GM12864 (cell line): ENCODE measurements around the gene APBB1.

Experiments used
- DNase-seq: peaks from one replicate; pipeline ENCODE4 v3.0.0-alpha.2; 2011; ENCODE audit warnings: low read depth
- H3K4me3 ChIP-seq: 2 replicates; pipeline ENCODE4 v1.5.1; 2011; ENCODE audit warnings: mild to moderate bottlenecking, low read depth, low read length, control low read depth
- TF ChIP-seq, protein P1 (sequence below): IDR thresholded peaks from 2 replicates; pipeline ENCODE4 v1.5.1; 2011; ENCODE audit warnings: low read depth, mild to moderate bottlenecking, moderate library complexity, low read length, control low read depth, inconsistent platforms; ENCODE audit errors: missing control alignments

APBB1 gene

DNA sequence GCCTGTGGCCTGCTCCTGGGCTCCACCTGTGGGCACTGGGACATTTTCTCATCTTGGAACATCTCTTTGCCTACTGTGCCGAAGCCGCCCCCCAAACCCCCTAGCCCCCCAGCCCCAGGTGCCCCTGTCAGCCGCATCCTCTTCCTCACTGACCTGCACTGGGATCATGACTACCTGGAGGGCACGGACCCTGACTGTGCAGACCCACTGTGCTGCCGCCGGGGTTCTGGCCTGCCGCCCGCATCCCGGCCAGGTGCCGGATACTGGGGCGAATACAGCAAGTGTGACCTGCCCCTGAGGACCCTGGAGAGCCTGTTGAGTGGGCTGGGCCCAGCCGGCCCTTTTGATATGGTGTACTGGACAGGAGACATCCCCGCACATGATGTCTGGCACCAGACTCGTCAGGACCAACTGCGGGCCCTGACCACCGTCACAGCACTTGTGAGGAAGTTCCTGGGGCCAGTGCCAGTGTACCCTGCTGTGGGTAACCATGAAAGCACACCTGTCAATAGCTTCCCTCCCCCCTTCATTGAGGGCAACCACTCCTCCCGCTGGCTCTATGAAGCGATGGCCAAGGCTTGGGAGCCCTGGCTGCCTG is 27.3 kb downstream of the APBB1 start:
- no peak for DNase-seq
- TF ChIP-seq, protein P1, sequence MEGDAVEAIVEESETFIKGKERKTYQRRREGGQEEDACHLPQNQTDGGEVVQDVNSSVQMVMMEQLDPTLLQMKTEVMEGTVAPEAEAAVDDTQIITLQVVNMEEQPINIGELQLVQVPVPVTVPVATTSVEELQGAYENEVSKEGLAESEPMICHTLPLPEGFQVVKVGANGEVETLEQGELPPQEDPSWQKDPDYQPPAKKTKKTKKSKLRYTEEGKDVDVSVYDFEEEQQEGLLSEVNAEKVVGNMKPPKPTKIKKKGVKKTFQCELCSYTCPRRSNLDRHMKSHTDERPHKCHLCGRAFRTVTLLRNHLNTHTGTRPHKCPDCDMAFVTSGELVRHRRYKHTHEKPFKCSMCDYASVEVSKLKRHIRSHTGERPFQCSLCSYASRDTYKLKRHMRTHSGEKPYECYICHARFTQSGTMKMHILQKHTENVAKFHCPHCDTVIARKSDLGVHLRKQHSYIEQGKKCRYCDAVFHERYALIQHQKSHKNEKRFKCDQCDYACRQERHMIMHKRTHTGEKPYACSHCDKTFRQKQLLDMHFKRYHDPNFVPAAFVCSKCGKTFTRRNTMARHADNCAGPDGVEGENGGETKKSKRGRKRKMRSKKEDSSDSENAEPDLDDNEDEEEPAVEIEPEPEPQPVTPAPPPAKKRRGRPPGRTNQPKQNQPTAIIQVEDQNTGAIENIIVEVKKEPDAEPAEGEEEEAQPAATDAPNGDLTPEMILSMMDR, result no peak
- no peak overlapping the region for H3K4me3 ChIP-seq

DNA sequence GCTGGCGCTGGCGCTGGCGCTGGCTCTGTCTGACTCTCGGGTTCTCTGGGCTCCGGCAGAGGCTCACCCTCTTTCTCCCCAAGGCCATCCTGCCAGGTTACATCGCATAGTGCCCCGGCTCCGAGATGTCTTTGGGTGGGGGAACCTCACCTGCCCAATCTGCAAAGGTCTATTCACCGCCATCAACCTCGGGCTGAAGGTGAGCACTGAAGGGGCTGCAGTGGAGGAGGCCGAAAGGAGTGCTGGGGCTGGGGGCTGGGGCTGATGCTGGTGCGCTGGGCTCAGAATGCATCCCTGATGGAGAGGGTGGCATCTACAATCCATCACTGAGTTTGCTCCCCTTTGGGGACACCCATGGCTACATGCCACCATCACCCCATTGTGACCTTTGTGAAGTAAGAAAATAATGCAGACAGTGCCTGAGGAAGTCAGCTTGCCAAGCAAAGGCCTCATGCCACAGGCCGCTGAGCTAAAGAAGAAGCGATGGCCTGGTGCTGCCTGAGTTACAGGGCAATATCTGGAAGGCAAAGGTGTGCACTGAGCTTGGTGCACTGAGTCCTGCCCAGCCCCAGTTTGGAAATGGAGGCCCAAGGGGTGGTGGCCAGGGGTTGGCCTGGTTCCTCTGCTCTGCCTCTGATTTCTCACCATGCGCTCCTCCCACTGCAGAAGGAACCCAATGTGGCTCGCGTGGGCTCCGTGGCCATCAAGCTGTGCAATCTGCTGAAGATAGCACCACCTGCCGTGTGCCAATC is 28.0 kb downstream of the APBB1 start:
- TF ChIP-seq, protein P1, result no peak
- peak overlapping the region; percentile 76 for H3K4me3 ChIP-seq
- no peak for DNase-seq

DNA sequence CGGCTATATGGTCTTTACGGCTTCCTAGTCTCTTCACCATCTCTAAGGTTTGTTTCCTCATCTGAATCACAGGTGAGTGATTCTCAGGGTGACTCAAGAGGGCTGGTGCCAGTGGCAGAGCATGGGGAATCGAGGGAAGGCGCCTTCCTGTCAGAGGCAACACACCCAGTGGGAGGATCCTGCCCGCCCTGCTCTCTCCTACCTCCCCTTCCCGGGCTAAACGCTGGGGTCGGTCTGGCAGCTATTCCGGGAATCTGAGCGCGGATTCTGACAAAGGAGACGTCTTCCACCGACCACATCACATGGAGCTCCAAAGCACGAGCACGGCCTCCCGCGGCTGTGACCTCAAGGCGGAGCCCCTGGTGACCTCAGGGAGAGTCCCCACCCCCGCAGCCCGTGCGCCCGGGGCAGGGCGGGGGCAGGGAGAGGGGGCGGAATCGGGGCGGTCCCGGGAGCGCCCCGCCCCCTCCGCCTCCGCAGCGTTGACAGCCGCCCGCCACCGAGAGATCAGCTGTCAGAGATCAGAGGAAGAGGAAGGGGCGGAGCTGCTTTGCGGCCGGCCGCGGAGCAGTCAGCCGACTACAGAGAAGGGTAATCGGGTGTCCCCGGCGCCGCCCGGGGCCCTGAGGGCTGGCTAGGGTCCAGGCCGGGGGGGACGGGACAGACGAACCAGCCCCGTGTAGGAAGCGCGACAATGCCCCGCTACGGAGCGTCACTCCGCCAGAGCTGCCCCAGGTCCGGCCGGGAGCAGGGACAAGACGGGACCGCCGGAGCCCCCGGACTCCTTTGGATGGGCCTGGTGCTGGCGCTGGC is 28.8 kb downstream of the APBB1 start, which contains the start of gene SMPD1:
Gene SMPD1, plus strand, starts transcription at position 570 of the 813 bp plus-strand sequence. Its CDS starts 125 bp downstream, at position 695.
- peak within 1 kb of the TSS; percentile 76 for H3K4me3 ChIP-seq
- peak; percentile 59 for DNase-seq
- TF ChIP-seq, protein P1, result no peak

DNA sequence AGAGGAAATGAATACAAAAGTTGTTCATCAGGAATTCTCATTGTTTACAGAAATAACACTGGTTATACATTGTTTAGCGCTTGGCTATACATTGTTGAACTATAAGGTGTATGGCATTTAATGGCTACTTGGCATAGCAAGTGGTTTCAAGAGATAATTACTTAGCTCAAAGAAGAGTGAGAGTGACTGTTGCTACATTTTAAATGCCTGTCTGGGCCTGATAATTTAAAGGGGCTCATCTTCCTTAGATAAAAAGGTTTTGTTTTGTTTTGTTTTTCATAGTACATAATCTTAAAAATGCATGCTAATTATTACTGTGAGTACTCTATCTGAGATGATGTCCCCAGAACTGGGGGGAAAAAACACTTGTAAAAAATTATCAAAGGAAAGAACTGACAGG is 30.1 kb downstream of the APBB1 start:
- DNase-seq, result no peak
- H3K4me3 ChIP-seq, result no peak overlapping the region
- TF ChIP-seq, protein P1, result no peak

DNA sequence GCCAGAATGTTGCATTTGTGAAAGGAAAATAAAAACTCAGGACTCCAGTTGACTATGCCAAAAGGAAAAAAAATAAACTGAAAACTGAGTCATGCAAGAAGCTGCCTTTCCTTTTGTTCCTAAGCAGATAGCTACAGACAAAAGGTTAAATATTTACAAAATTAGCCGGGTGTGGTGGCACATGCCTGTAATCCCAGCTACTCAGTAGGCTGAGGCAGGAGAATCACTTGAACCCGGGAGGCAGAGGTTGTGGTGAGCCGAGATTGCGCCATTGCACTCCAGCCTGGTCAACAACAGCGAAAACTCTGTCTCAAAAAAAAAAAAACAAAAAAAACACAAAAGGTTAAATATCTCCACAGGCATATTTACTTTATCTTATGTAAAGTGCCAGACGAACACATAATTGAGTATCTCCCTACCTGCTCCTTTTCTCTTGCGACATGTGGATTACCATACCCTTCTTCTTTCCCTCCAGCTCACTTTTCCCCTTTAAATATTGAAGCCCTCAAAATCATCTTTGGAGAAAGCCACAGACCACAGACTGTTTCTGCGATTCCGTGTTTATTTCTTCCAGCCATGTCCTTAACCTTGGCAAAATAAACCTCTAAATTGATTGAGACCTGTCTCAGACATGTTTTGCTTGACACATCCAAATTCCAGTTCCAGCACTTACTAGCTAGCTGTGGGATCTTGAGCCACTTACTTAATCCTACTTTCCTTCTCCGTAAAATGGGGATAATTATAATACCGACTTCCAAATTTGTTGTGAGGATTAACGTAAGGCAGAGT is 30.9 kb downstream of the APBB1 start:
- TF ChIP-seq, protein P1, result no peak
- H3K4me3 ChIP-seq, result no peak overlapping the region
- no peak for DNase-seq

DNA sequence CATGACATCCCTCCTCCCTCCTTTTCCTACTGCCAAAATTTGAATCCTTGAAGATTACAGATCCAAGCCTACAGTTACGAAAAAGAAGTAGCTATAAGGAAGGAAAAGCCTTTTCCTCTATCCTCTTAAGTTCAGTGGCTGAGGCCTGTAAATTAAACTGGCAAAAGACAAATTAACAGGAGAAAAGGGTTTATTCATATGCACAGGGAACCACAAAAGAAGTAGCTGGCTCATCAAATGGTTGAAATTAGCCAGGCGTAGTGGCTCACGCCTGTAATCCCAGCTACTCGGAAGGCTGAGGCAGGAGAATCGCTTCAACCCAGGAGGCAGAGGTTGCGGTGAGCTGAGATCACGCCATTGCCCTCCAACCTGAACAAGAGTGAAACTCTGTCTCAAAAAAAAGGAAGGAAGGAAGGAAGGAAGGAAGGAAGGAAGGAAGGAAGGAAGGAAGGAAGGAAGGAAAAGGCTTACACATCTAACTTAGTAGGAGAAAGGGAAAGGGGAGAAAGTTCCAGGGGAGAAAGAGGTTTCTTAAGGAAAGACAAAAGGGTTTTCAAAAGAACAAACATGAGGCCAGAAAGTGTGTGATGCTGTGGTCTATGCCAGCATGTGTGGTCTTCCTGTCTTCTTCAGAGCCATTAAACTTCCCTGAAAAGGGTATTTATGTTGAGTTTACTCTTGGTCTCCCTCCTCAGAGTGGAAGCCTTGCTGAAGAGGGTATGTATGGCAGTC is 33.7 kb downstream of the APBB1 start:
- TF ChIP-seq, protein P1, result no peak
- H3K4me3 ChIP-seq, result no peak overlapping the region
- no peak for DNase-seq
